Omental fat pad (tissue), 4 donors: ENCODE measurements around the gene CDC14B. TPM values are rescaled to one million over a fixed set of nuclear protein-coding genes. Genes with fewer than 3 reads are reported as not detected.

Experiments used
- ATAC-seq: fragments of 150-250 bp; one replicate; pipeline ENCODE4 v1.9.1; 2016; ENCODE audit warnings: mild to moderate bottlenecking, moderate library complexity; ENCODE audit not compliant: low FRiP score
- DNase-seq: peaks from one replicate; pipeline ENCODE4 v3.0.0-alpha.2; 2019; ENCODE audit warnings: low spot score
- CTCF ChIP-seq, 3 donors: fragments of 450-650 bp; IDR thresholded peaks; one replicate each; pipeline ENCODE4 v1.5.1; 2016 to 2017; ENCODE audit warnings: antibody characterized with exemption in 3 of 3, mild to moderate bottlenecking in 3 of 3, moderate library complexity in 2 of 3
- total RNA-seq, 4 donors: library from RNA; depleted of rRNA; stranded (reverse); fragments of >200 nt; gene quantifications; one replicate each; pipeline ENCODE4 v1.1.0, GENCODE V29; 2016

Gene CDC14B
- total RNA-seq, 4 donors from 2014 or later: 14.4 to 40.5 (median 21.5) TPM

GRCh38 chr9:96607971-96608370 is 11.7 kb downstream of the CDC14B start:
- DNase-seq (no peak), ATAC-seq (no peak)
- no peak for TF ChIP-seq CTCF (IDR thresholded peaks at IDR 0.05)

GRCh38 chr9:96605328-96605727 is 14.3 kb downstream of the CDC14B start:
- TF ChIP-seq CTCF (IDR thresholded peaks at IDR 0.05): no peak
- DNase-seq (no peak), ATAC-seq (peak; percentile 30)

GRCh38 chr9:96604004-96604319 is 15.7 kb downstream of the CDC14B start:
- ATAC-seq (peak; percentile 73), DNase-seq (no peak)
- no peak for TF ChIP-seq CTCF (IDR thresholded peaks at IDR 0.05)

- DNase-seq (no peak), ATAC-seq (no peak)
- no peak for TF ChIP-seq CTCF (IDR thresholded peaks at IDR 0.05)
Measured at GRCh38 chr9:96603305-96604003, 16.2 kb downstream of the CDC14B start.

GRCh38 chr9:96599298-96599697 is 20.3 kb downstream of the CDC14B start:
- no peak for TF ChIP-seq CTCF (IDR thresholded peaks at IDR 0.05)
- DNase-seq (no peak), ATAC-seq (no peak)

GRCh38 chr9:96596601-96597111 is 23.0 kb downstream of the CDC14B start:
- ATAC-seq (no peak), DNase-seq (no peak)
- TF ChIP-seq CTCF (IDR thresholded peaks at IDR 0.05): no peak
